HCT116 (cell line): Measurements from ENCODE around the gene RNF207. TPM values are rescaled to one million over a fixed set of nuclear protein-coding genes. Genes with fewer than 3 reads are reported as not detected.

Experiments
- ATAC-seq: fragments of 200-7000 bp; cut with Tn5 transposase; 2 replicates; pipeline ENCODE4 v1.9.1; 2020; ENCODE audit warnings: mild to moderate bottlenecking, moderate library complexity
- BruUV-seq: library from RNA; stranded (reverse); fragments of 400-500 nt; replicated peaks from 2 replicates; lab custom pipeline; 2021; lab: Mats Ljungman, UMichigan
- CTCF ChIA-PET: fragments of 300-600 bp; sonication (Branson Sonifier 250); formaldehyde crosslinking; loops from one replicate; lab custom pipeline; 2021; ENCODE audit warnings: antibody characterized with exemption; lab: Charles Lee
- POLR2A ChIA-PET: fragments of 300-600, 350-600 bp; sonication (Branson Sonifier 250); formaldehyde crosslinking; loops from one replicate; lab custom pipeline; 2021; ENCODE audit warnings: antibody characterized with exemption; lab: Charles Lee
- RAD21 ChIA-PET, 2 experiments: fragments of 300-600 bp; sonication (Branson Sonifier 250); formaldehyde crosslinking; loops; one replicate each; lab custom pipeline; 2023; ENCODE audit warnings: low total read pairs in 2 of 2; ENCODE audit not compliant: uncharacterized antibody in 2 of 2, unreplicated experiment in 2 of 2, low non-redundant PET in 1 of 2; lab: Charles Lee
- DNase-seq: peaks from one replicate; pipeline ENCODE4 v3.0.0-alpha.2; 2010; ENCODE audit warnings: low read depth, low spot score
- H2AFZ ChIP-seq: fragments of 200-600 bp; shearing (Covaris generic), sonication (generic); 2 replicates; pipeline ENCODE4 v1.6.1; 2017; ENCODE audit warnings: low read depth, mixed run types, mixed read lengths, antibody characterized with exemption, low read length; ENCODE audit not compliant: poor library complexity, severe bottlenecking
- H3K27ac ChIP-seq: 2 replicates; pipeline ENCODE4 v1.5.1; 2012; ENCODE audit warnings: low read depth, low read length
- H3K27me3 ChIP-seq: fragments of 200-600 bp; sonication (generic); 2 replicates; pipeline ENCODE4 v1.6.1; 2016; ENCODE audit warnings: mixed run types, low read length, mixed read lengths; ENCODE audit not compliant: insufficient read depth
- H3K36me3 ChIP-seq, 2 experiments: fragments of 200-500 bp in 1 of 2; fragments of 200-600 bp in 1 of 2; sonication (Bioruptor generic) in 1 of 2; sonication (generic) in 1 of 2; 2 replicates each; pipeline versions ENCODE4 v1.5.1 to v1.6.1; 2014 to 2016; ENCODE audit warnings: low read length in 2 of 2, inconsistent platforms in 1 of 2, mixed read lengths in 1 of 2, mixed run types in 1 of 2; ENCODE audit not compliant: insufficient read depth in 2 of 2, control insufficient read depth in 1 of 2
- H3K4me1 ChIP-seq, 2 experiments: fragments of 200-600 bp in 1 of 2; sonication (generic) in 1 of 2; 2 replicates each; pipeline versions ENCODE4 v1.5.1 to v1.6.1; 2012 to 2017; ENCODE audit warnings: low read length in 2 of 2, inconsistent platforms in 1 of 2, mild to moderate bottlenecking in 1 of 2, mixed read lengths in 1 of 2, mixed run types in 1 of 2, moderate library complexity in 1 of 2; ENCODE audit not compliant: insufficient read depth in 2 of 2, control insufficient read depth in 1 of 2
- H3K4me2 ChIP-seq: fragments of 200-600 bp; sonication (generic); 2 replicates; pipeline ENCODE4 v1.6.1; 2017; ENCODE audit warnings: mixed run types, low read length, mixed read lengths
- H3K4me3 ChIP-seq, 2 experiments: fragments of 200-600 bp in 1 of 2; sonication (generic) in 1 of 2; replicated peaks in 1 of 2; 2 replicates each; pipeline ENCODE4 v1.5.1; 2011 to 2016; ENCODE audit warnings: low read length in 2 of 2, control low read depth in 1 of 2, low read depth in 1 of 2, mild to moderate bottlenecking in 1 of 2, mixed read lengths in 1 of 2, mixed run types in 1 of 2
- H3K79me2 ChIP-seq: fragments of 200-600 bp; sonication (generic); 2 replicates; pipeline ENCODE4 v1.6.1; 2017; ENCODE audit warnings: mild to moderate bottlenecking, mixed run types, low read length, moderate library complexity, mixed read lengths; ENCODE audit not compliant: insufficient read depth
- H3K9ac ChIP-seq: fragments of 200-600 bp; sonication (generic); 2 replicates; pipeline ENCODE4 v1.6.1; 2016; ENCODE audit warnings: low read length, mixed read lengths
- H3K9me2 ChIP-seq: fragments of 200-600 bp; sonication (generic), shearing (Covaris generic); 2 replicates; pipeline ENCODE4 v1.6.1; 2017; ENCODE audit warnings: mixed run types, mild to moderate bottlenecking, moderate library complexity; ENCODE audit not compliant: insufficient read depth
- H3K9me3 ChIP-seq, 2 experiments: fragments of 200-500 bp in 1 of 2; fragments of 200-600 bp in 1 of 2; sonication (Bioruptor generic) in 1 of 2; sonication (generic) in 1 of 2; 2 replicates each; pipeline ENCODE4 v1.6.1; 2014 to 2017; ENCODE audit warnings: low read length in 2 of 2, mixed read lengths in 2 of 2, inconsistent platforms in 1 of 2, low read depth in 1 of 2, mild to moderate bottlenecking in 1 of 2, mixed run types in 1 of 2, moderate library complexity in 1 of 2; ENCODE audit not compliant: control insufficient read depth in 1 of 2, insufficient read depth in 1 of 2
- H4K20me1 ChIP-seq: fragments of 200-600 bp; sonication (generic), shearing (Covaris generic); 2 replicates; pipeline ENCODE4 v1.6.1; 2017; ENCODE audit warnings: mixed run types, mild to moderate bottlenecking, moderate library complexity; ENCODE audit not compliant: insufficient read depth
- EGR1 ChIP-seq: IDR thresholded peaks from 2 replicates; pipeline ENCODE4 v1.6.1; 2012; ENCODE audit warnings: low read depth
- EZH2 ChIP-seq: fragments of 200-600 bp; sonication (generic); IDR thresholded peaks from 2 replicates; pipeline ENCODE4 v1.6.1; 2017; ENCODE audit warnings: antibody characterized with exemption, mixed run types
- JUND ChIP-seq: IDR thresholded peaks from 2 replicates; pipeline ENCODE4 v1.6.1; 2012
- POLR2AphosphoS5 ChIP-seq: IDR thresholded peaks from 2 replicates; pipeline ENCODE4 v1.6.1; 2011; ENCODE audit warnings: mild to moderate bottlenecking, low read depth, low read length, moderate library complexity
- SIN3A ChIP-seq: IDR thresholded peaks from 2 replicates; pipeline ENCODE4 v1.6.1; 2012; ENCODE audit warnings: low read depth
- YY1 ChIP-seq: IDR thresholded peaks from 2 replicates; pipeline ENCODE4 v1.6.1; 2011; ENCODE audit warnings: low read length, low read depth, moderate library complexity, mild to moderate bottlenecking; ENCODE audit not compliant: insufficient replicate concordance; ENCODE audit errors: extremely low read depth
- intact Hi-C: fragments of 100-400 bp; cut with micrococcal nuclease; formaldehyde crosslinking; loops from 2 replicates; pipeline ENCODE4 v1.10.0; 2022
- total RNA-seq: library from RNA; stranded (reverse); gene quantifications from one replicate; pipeline ENCODE4 v1.2.1, GENCODE V29; 2021; ENCODE audit not compliant: unreplicated experiment

The RNF207 gene
- total RNA-seq, 1 experiment from 2014 or later = 61.2 TPM

DNA sequence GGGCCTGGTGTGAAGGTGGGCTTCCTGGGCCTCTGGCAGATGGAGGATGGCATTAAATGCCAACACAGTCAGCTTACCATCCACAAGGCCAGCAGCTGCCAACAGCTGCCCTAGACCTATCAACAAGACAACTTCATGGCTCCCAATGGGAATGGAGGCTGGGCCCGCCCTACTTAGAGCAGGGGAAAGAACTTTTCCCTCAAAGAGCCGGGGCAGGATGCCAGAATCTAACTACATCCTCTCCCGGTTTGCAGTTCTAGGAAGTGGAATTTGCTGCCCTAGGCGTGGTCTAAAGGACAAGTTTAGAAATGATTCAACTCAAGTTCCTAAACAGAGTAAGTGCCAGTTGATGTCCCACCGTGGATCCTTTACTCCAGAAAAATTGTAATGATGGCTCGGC lies 16.7 kb downstream of the RNF207 start:
- intact Hi-C loops = no loop called here
- Histone ChIP-seq H3K4me2 (peak overlapping the region; percentile 42), H3K4me1 (peaks cover 80 to 93% of the 10 kb centered on the region in 2 experiments), H2AFZ (no peak overlapping the region), H3K36me3 (peaks cover 7 to 41% of the 10 kb centered on the region in 2 experiments; a peak in 3 of 4 replicates), H3K79me2 (peaks cover 48% of the 10 kb centered on the region), H3K27ac (peak overlapping the region; percentile 55), H3K9me2 (no peaks in the 10 kb centered on the region), H3K27me3 (no peaks in the 10 kb centered on the region), H4K20me1 (no peaks in the 10 kb centered on the region; the same call in 1 of the 2 replicates), H3K9me3 (no peaks in the 10 kb centered on the region), H3K4me3 (no peak overlapping the region), H3K9ac (no peak overlapping the region; the same call in 1 of the 2 replicates)
- DNase-seq (no peak), ATAC-seq (no peak)
- RAD21 ChIA-PET = no interaction called here
- CTCF ChIA-PET = interaction anchor here (6.5 kb wide), 1 partner anchor 17 kb away, joined by 44 read pairs; the partner anchor contains the start of gene RNF207
- POLR2A ChIA-PET = interaction anchor here (1.3 kb wide), 2 partner anchors 16 to 18 kb away, joined by 4 to 5 read pairs; partner anchors contain the start of gene RNF207
- TF ChIP-seq POLR2AphosphoS5 = peak; percentile 9; the same call in 1 of the 2 replicates
- TF ChIP-seq JUND = 0 out of 2 replicates have a peak, but pooled peaks have one; percentile 1
- TF ChIP-seq EGR1 = no peak
- no TSS peak for BruUV-seq

- no peak overlapping the region for H3K4me2 ChIP-seq
- peaks cover 76 to 85% of the 10 kb centered on the region in 2 experiments for H3K4me1 ChIP-seq
- ChIA-PET POLR2A (interaction anchor here (0.9 kb wide), 1 partner anchor 19 kb away, joined by 5 read pairs; no protein-coding TSS in a partner anchor), CTCF (interaction anchor here (6.5 kb wide), 1 partner anchor 18 kb away, joined by 44 read pairs; the partner anchor contains the start of gene RNF207), RAD21 (no interaction called here)
- H3K9ac ChIP-seq = peak overlapping the region; percentile 53; the same call in 1 of the 2 replicates
- no peak overlapping the region for H3K4me3 ChIP-seq
- peaks cover 5 to 39% of the 10 kb centered on the region in 2 experiments; a peak in 3 of 4 replicates for H3K36me3 ChIP-seq
- ATAC-seq (no peak), DNase-seq (no peak)
- H2AFZ ChIP-seq = no peak overlapping the region
- BruUV-seq = TSS peak; percentile 33
- no peaks in the 10 kb centered on the region; the same call in 1 of the 2 replicates for H4K20me1 ChIP-seq
- H3K27ac ChIP-seq = peak overlapping the region; percentile 73
- H3K27me3 ChIP-seq = no peaks in the 10 kb centered on the region
- H3K9me3 ChIP-seq = no peaks in the 10 kb centered on the region
- H3K9me2 ChIP-seq = no peaks in the 10 kb centered on the region
- intact Hi-C loops = no loop called here
- peaks cover 55% of the 10 kb centered on the region for H3K79me2 ChIP-seq
- TF ChIP-seq EZH2 (no peak), SIN3A (no peak), EGR1 (no peak), YY1 (no peak)
Measured at GRCh38 chr1:6223617-6224016, 17.7 kb downstream of the RNF207 start.
